GM21367 (cell line): ENCODE measurements around the gene ATAD3A.
"Not testable (repeated sequence)": the region's sequence is repeated elsewhere in the genome, so short reads cannot be mapped to it uniquely, and the experiment has no call there.

Experiments
- ATAC-seq: cut with Tn5 transposase; IDR thresholded peaks from one replicate; pipeline ENCODE4 v1.9.1; 2021; ENCODE audit not compliant: unreplicated experiment

ATAD3A gene

GRCh38 chr1:1511533-1512285 is at the start of gene ATAD3A:
ATAD3A (plus strand) TSS chr1:1512162; CDS start chr1:1512269, 107 bp downstream.
- ATAC-seq, result peak; percentile 81

- no peak for ATAC-seq
Observed at GRCh38 chr1:1462318-1462966, 49.5 kb upstream of the ATAD3A start.

DNA sequence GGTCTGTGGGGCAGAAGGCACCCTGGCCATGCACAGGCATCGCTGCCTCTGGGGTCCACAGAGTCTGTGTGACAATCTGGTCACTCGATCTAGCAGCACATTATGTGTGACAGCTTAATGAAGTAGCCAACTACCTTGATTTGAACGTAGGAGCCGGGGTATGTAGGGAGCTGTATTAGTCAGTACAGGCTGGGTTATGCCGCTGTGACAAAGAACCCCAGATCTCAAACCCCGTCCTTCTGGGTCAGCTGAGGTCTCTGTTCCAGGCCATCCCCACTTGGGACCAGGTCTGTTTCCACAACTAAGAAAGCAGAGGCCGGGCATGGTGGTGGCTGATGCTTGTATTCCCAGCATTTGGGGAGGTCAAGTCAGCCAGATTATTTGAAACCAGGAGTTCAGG is 48.6 kb upstream of the ATAD3A start:
- no peak for ATAC-seq

DNA sequence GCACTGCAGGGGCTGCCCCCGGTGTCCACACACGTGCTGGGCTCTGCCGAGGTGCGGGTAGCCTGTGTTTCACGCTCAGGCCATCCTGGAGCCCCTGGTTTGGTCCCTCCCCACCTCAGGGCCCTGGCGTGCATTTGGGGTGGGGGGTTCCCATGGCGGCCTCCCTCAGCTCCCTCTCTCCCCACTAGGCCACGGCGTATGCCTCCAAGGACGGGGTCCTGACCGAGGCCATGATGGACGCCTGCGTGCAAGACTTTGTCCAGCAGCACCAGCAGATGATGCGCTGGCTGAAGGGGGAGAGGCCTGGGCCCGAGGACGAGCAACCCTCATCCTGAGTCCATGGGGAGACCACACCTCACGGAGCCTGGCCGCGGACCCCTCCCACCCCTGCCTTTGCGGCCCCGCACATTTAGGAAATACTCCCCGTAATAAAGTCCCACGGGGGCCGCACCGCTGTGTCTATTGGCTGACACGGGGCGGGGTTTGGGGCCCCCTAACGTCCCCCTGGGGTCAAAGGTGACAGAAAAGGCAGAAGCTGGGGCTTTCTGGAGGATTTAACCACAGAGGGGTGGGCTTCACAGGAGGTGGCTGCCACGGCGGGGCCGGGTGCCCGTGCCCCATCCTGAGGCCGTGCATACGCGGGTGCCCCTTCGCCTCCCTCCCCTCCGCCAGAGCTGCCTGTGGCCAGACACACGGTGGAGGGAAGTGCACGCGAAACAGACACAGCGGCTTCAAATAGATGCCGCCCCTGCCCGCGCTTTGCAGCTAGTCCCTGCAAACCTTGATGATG is 43.6 kb upstream of the ATAD3A start:
- ATAC-seq, result not testable (repeated sequence)

DNA sequence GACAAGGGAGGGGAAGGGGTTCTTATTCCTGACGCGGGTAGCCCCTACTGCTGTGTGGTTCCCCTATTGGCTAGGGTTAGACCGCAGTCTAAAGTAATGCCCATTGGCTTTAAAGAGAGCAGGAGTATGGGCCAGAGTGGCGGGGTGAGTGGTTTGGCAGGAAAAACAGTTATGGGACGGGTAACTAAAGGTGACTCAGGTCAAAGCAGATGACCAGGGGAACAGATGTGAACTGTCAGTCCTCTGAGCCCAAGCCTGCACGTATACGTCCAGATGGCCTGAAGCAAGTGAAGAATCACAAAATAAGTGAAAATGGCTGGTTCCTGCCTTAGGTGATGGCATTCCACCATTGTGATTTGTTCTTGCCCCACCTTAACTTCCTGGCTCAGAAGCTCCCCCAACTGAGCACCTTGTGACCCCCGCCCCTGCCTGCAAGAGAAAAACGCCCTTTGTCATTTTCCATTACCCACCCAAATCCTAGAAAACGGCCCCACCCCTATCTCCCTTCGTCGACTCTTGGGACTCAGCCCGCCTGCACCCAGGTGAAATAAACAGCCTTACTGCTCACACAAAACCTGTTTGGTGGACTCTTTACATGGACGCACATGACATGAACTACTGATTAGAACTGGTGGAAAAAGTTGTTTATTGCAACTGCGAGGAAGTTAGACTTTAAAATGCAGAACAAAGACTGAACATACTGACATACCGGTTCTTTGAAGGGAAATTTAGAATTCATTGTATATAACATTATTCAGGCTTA is 41.2 kb upstream of the ATAD3A start:
- ATAC-seq, result no peak

DNA sequence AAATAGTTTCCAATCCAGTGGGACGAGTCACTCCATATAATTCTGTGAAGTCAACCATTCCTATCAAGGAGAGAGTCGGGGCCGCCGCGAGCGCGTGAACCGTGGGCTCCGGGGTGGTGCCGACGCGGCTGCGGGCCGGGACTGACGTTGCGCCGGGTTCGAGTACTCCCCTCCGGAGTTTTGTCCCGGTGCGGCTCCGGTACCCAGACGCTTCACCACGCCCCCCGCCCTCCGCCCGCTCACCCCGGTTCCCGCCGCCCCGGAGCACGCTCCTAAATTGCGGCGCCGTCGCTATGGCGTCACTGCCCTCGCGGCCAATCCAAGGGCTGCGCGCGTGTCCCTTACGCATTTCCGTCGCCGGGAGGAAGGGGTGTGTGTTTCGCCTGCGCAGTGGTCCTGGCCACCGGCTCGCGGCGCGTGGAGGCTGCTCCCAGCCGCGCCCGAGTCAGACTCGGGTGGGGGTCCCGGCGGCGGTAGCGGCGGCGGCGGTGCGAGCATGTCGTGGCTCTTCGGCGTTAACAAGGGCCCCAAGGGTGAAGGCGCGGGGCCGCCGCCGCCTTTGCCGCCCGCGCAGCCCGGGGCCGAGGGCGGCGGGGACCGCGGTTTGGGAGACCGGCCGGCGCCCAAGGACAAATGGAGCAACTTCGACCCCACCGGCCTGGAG is 40.4 kb upstream of the ATAD3A start, which contains the start of gene ATAD3B:
Gene ATAD3B (plus strand): TSS at position 377 of the 664 bp plus-strand sequence. CDS start 120 bp downstream, at position 497.
- ATAC-seq, result peak; percentile 88

GRCh38 chr1:1472053-1472876 is 39.7 kb upstream of the ATAD3A start:
- ATAC-seq, result not testable (repeated sequence)

GRCh38 chr1:1476011-1476410 is 36.0 kb upstream of the ATAD3A start:
- ATAC-seq, result not testable (repeated sequence)

DNA sequence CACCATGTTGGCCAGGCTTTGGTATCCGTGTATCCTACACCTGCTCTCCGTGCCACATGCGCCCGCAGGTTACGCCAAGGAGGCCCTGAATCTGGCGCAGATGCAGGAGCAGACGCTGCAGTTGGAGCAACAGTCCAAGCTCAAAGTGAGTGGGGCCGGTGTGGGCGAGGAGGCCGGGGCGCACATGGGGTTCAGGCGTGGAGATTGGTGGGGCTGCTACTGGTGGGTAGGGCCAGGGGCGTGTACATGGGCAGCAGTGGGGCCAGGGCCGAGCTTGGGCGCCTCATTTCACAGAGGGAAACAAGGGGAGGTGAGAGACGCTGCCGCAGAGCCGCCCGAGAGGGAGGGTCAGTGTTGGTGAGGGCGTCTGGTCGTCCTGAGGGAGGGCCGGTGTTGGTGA is 34.8 kb upstream of the ATAD3A start:
- ATAC-seq, result no peak

DNA sequence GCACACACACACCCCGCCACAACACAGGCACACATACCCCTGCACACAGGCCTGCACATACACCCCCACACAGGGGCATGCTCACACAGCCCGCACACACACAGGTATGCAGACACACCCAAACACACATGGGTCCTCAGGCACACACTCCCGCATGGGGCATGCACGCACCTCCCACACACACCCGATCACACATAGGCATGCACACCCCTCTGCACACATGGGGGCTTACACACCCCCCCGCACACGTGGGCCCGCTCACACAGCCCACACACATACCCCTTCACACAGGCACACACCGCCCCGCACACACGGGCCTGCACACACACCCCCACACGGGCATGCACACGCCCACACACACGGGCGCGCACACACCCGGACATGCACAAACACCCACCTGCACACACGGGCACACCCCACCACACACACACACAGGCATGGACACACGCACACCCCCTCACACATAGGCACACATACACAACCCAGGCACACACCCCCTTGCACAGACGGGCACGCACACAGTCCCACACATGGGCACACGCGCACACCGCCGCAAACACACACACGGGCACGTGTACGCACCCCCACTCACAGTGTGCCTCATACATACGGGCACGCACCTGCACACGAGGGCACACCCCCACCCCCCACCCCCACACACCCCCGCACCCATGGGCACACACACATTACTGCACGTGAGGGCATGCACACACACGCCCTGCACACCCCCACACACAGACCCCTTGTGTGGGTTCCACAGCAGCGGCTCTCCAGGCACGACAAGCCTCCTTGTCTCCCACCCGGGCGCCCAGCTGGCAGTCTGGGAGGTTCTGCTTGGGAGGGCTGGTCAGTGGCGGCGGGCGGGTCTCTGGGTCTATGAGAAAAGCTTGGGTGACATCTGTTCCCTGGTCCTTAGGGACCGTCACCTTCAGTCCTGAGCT is 32.1 kb upstream of the ATAD3A start:
- ATAC-seq, result no peak

- ATAC-seq, result not testable (repeated sequence)
Observed at GRCh38 chr1:1480488-1480867, 31.5 kb upstream of the ATAD3A start.

- not testable (repeated sequence) for ATAC-seq
Observed at GRCh38 chr1:1481811-1482210, 30.2 kb upstream of the ATAD3A start.

DNA sequence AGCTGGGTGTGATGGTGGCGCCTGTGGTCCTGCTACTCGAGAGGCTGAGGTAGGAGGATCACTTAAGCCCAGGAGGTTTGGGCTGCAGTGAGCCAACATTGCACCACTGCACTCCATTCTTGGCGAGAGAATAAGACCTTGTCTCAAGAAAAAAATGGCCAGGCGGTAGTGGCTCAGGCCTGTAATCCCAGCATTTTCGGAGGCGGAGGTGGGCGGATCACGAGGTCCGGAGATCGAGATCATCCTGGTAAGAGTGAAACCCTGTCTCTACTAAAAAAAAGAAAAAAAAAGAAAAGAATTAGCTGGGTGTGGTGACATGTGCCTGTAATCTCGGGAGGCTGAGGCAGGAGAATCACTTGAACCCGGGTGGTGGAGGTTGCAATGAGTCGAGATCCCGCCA is 29.1 kb upstream of the ATAD3A start:
- ATAC-seq, result no peak

DNA sequence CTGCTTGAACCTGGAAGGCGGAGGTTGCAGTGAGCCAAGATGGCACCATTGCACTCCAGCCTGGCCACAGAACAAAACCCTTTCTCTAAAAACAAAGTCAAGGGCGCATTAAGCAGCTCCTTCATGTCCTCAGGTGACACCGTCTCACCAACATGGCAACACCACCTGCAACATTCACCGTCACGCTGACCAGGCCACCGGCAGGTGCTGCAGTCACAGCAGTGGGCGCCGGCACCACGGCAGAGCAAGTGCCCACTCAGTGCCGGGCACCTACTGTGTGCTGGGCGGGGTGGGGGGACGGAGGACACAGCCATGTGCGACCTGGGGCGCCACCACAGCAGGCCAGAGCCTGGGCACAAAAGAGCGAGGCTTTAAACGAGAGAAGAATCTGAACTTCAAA is 28.2 kb upstream of the ATAD3A start:
- ATAC-seq, result no peak

DNA sequence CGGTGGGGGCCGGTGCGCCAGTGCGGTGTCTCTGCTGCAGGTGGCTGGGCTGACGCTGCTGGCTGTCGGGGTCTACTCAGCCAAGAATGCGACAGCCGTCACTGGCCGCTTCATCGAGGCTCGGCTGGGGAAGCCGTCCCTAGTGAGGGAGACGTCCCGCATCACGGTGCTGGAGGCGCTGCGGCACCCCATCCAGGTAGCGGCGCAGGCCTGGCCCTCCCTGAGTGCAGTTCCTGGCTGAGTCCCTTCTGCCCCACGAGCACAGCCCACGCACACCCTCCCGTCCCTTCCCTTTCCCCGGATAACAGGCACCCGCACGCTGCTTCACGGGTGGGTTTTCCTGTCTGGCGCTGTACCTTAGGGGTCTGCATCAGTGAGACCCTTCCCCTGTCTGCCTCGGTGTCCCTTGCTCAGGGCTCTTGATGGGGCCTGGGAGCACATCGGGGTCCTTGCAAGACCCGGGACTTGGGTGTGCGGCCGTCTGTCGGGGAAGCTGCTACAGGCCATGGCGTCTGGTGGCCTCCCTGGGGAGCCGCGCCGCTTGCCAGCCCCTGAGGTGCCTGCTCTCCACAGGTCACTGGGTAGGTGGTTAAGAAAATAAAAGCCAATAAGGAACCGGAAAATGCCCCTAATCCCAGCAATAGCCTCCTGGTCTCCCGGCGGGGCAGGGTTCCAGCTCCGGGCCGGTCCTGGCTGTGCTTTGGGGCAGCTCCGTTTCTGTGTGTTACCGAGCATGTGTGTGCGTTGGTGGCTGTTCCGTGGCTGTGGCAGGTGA is 26.8 kb upstream of the ATAD3A start:
- ATAC-seq, result not testable (repeated sequence)

DNA sequence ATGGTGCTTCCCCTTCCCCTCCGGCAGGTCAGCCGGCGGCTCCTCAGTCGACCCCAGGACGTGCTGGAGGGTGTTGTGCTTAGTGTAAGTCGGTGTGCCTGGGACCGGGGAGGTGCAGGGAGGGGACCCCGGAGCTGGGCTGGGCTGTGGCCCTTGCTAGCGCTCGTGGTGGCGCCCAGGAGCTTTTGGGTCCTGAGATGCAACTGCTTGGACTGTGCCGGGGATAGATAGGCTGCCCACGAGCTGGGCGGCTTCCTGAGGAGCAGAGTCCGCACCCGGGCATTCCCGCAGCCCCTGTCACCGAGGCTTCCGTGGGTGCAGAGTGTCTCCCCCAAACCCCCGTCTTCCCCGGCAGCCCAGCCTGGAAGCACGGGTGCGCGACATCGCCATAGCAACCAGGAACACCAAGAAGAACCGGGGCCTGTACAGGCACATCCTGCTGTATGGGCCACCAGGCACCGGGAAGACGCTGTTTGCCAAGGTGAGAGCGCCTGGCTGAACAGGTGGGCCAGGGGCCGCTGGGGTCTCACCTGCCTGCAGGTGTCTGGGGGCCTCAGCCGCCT is 26.1 kb upstream of the ATAD3A start:
- not testable (repeated sequence) for ATAC-seq

- no peak for ATAC-seq
Observed at GRCh38 chr1:1487701-1488100, 24.3 kb upstream of the ATAD3A start.
